22Rv1 (cell line): Measurements from ENCODE around the gene FAM200A.
"Not testable (repeated sequence)": the region's sequence is repeated elsewhere in the genome, so short reads cannot be mapped to it uniquely, and the experiment has no call there.

Experiments
- H3K27ac ChIP-seq: fragments of 450-650 bp; 2 replicates; pipeline ENCODE4 v1.5.1; 2017
- ZFX ChIP-seq: fragments of 450-650 bp; IDR thresholded peaks from 2 replicates; pipeline ENCODE4 v1.6.1; 2017; ENCODE audit warnings: antibody characterized with exemption, borderline replicate concordance
- TF ChIP-seq, protein P1 (sequence below): fragments of 450-650 bp; IDR thresholded peaks from 2 replicates; pipeline ENCODE4 v1.5.1; 2017; ENCODE audit warnings: mild to moderate bottlenecking

FAM200A gene

DNA sequence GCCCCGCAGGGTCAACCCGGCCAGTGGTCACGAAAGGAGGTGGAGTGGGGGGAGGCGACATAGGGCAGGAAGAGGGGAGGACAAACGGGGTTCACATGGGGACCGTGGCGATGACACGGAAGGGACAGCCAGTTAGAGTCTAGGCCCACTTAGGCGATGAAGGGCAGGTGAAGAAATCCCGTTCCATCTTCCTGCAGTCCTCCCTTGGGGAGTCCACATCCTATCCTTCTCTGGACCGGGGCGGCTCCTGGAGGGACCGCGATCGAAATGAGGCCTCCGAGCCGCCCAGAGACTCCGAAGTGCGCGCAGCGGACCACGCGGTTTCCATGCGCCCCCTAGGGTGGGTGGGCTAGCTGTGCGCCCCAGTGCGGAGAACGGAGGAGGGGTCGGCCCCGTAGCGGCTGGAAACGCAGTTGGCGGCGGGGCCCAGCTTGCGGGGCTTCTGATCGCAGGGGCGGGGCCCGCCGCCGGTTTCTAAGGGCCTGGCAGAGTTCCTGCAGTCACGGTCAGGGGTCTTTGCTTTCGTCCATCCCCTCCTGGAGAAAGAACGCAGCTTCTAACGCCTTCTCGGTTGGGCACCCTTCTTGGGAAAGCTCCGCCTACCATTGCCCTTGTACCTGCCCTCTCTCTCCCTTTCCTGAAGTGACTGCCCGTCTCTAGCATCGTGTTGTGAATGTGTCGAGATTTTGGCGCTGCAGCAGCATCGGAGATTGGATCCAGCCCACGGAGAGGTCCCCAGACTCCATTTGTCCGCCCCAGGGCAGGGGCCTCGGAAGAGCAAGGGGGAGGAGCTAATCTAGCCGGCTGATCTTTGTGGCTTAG, 28.3 kb upstream of the FAM200A start:
- no peak for TF ChIP-seq ZFX
- TF ChIP-seq, protein P1, sequence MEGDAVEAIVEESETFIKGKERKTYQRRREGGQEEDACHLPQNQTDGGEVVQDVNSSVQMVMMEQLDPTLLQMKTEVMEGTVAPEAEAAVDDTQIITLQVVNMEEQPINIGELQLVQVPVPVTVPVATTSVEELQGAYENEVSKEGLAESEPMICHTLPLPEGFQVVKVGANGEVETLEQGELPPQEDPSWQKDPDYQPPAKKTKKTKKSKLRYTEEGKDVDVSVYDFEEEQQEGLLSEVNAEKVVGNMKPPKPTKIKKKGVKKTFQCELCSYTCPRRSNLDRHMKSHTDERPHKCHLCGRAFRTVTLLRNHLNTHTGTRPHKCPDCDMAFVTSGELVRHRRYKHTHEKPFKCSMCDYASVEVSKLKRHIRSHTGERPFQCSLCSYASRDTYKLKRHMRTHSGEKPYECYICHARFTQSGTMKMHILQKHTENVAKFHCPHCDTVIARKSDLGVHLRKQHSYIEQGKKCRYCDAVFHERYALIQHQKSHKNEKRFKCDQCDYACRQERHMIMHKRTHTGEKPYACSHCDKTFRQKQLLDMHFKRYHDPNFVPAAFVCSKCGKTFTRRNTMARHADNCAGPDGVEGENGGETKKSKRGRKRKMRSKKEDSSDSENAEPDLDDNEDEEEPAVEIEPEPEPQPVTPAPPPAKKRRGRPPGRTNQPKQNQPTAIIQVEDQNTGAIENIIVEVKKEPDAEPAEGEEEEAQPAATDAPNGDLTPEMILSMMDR = no peak
- no peak overlapping the region for H3K27ac ChIP-seq

DNA sequence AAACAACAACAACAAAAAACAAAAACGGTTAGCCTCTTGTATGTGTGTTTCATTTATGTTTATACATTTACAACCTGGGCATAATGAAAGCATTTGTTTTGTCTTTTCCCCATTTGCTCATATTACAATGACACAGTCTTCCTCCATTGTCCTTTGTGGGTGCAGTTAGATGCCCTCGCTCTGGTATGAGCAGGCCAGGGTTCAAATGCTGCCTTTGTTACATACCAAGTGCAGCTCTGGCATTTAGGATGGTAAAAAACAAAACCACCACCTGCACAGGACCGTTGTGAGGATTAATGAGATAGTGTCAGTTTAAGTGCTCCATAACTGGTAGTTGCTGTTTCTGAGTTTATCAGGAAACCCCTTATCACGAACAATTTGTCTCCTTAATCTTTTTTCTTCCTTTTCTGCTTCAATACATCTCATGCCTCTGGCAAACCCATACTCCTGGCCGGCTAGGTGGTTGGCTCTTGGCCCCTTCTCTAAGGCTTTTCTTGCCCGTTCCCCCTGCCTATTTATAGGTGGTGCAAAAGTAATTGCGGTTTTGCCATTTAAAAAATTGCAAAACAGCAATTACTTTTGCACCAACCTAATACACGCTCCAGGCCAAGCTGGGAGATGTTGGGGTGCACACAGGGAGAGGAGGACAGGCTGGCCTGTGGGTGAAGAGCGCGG, 27.5 kb upstream of the FAM200A start:
- no peak overlapping the region for H3K27ac ChIP-seq
- TF ChIP-seq, protein P1 = no peak
- TF ChIP-seq ZFX = no peak

DNA sequence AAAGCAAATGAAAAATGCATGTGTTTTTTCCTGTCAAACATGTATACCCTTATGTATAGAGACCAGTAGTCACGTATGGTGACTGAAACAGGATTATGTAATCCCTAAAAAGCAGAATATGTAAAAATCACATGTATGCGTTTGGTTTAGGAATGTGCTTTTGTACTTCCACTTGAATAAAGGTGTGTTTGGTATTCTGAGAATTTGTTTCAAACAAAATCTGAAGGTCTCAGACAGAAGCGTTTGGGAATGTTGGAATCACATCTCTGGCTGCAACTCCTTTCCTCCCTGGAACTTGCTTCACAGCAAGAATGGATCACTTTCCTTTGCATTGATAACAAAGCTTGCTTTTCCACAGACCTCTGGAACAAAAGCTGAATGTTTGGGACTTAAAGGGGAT, 24.3 kb upstream of the FAM200A start:
- TF ChIP-seq, protein P1 = no peak
- no peak for TF ChIP-seq ZFX
- H3K27ac ChIP-seq = no peak overlapping the region

DNA sequence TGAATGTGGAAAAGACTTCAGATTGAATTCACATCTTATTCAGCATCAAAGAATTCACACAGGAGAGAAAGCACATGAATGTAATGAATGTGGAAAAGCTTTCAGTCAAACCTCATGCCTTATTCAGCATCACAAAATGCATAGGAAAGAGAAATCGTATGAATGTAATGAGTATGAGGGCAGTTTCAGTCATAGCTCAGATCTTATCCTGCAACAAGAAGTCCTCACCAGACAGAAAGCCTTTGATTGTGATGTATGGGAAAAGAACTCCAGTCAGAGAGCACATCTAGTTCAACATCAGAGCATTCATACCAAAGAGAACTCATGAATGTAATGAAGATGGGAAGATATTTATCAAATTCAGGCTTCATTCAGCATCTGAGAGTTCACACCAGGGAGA, 21.3 kb upstream of the FAM200A start:
- no peak for TF ChIP-seq ZFX
- TF ChIP-seq, protein P1 = no peak
- H3K27ac ChIP-seq = no peak overlapping the region

DNA sequence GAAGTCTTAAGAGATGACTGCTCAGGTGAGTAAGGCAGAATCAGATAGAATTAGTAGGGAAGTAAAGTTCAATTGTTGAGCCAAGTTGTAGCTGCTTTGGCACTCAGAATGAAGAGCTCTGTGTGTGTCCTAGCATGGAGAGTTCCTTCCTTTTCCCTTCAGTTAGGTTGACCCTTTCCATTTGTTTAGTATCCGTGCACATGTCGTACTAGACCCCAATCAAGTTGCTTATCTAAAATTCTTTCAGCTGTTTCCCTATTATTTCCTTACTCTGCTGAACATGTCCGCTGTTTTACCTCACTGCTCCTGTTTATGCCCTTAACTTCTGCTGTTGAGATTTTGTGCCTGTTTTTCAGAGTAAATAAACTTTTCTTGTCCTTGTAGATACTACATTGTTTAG, 19.9 kb upstream of the FAM200A start:
- no peak overlapping the region for H3K27ac ChIP-seq
- TF ChIP-seq ZFX = no peak
- TF ChIP-seq, protein P1 = no peak

DNA sequence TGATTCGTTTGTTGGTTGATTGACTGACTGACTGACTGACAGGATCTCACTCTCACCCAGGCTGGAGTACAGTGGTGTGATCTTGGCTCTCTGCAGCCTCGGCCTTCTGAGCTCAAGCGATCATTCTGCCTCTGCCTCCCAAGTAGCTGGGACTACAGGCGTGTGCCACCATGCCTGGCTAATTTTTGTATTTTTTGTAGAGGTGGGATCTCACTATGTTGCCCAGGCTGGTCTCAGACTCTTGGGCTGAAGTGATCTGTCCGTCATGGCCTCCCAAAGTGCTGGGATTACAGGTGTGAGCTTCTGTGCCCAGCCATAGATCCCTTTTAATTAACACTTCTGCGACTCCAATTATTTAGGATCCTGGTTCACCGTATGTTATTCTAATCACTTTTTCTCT, 16.9 kb upstream of the FAM200A start:
- H3K27ac ChIP-seq = not testable (repeated sequence)

DNA sequence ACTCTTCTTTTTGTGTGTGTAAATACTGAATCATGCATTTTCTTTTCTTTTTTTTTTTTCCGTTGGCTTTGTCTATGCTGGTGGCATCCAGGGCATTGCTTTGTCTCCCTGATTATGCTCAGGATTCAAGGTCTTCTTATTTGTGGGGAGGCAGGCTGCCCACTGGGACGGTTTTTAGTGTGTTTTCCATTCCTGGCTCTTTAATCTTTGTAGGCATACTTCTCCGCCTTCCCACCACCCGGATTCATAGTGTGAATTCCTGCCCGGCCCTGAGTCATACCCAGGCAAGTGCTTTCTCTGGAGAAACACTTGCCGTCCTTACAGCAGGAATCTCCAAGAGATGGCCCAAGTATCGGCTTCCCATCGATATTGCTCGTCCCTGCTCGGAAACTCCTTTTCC, 11.7 kb upstream of the FAM200A start:
- no peak overlapping the region for H3K27ac ChIP-seq
- TF ChIP-seq ZFX = no peak
- TF ChIP-seq, protein P1 = no peak
